Esophagus squamous epithelium (tissue), 5 donors: ENCODE results near the gene OBSCN. TPM values are rescaled to one million over a fixed set of nuclear protein-coding genes. Genes with fewer than 3 reads are reported as not detected.

Experiments
- DNase-seq: peaks from one replicate; lab custom pipeline; 2025; lab: John Stamatoyannopoulos, UW
- H3K27ac ChIP-seq, 4 donors: fragments of 200-600 bp; sonication (generic); one replicate each; pipeline ENCODE4 v1.5.1; 2016 to 2019; ENCODE audit warnings: mild to moderate bottlenecking in 1 of 4
- H3K27me3 ChIP-seq, 4 donors: fragments of 200-600 bp; sonication (generic); 1 replicate in 3 of 4; 2 replicates in 1 of 4; pipeline versions ENCODE4 v1.5.1 to v1.6.0; 2017 to 2021; ENCODE audit warnings: antibody characterized with exemption in 1 of 4
- H3K36me3 ChIP-seq, 3 donors: fragments of 200-600 bp; sonication (generic); one replicate each; pipeline ENCODE4 v1.5.1; 2016 to 2019
- H3K4me1 ChIP-seq, 3 donors: fragments of 200-600 bp; sonication (generic); one replicate each; pipeline ENCODE4 v1.5.1; 2017 to 2019
- H3K4me3 ChIP-seq, 4 donors: fragments of 200-600 bp; sonication (generic); 1 replicate in 3 of 4; 2 replicates in 1 of 4; pipeline ENCODE4 v1.5.1; 2016 to 2019; ENCODE audit warnings: mild to moderate bottlenecking in 2 of 4, moderate library complexity in 1 of 4
- H3K9me3 ChIP-seq, 3 donors: fragments of 200-600 bp; sonication (generic); one replicate each; pipeline ENCODE4 v1.5.1; 2016 to 2019
- POLR2A ChIP-seq, 4 donors: fragments of 450-650 bp; IDR thresholded peaks; one replicate each; pipeline ENCODE4 v1.6.1; 2017; ENCODE audit warnings: antibody characterized with exemption in 4 of 4, mild to moderate bottlenecking in 4 of 4, moderate library complexity in 3 of 4
- WGBS, 2 donors: methylation state at CpG; one replicate each; pipeline ENCODE4 v1.1.5; 2018; 5-methylcytosine and 5-hydroxymethylcytosine counted together
- intact Hi-C: fragments of 100-400 bp; cut with DNase I; formaldehyde crosslinking; loops from one replicate; pipeline ENCODE4 v1.15.0; 2022
- total RNA-seq, 4 donors: library from RNA; depleted of rRNA; stranded (reverse); fragments of >200 nt; gene quantifications; one replicate each; pipeline ENCODE4 v1.1.0, GENCODE V29; 2016
- TF ChIP-seq, protein P1 (sequence below), 6 experiments: fragments of 450-650 bp in 4 of 6; fragments of 200-600 bp in 2 of 6; sonication (generic) in 2 of 6; IDR thresholded peaks; one replicate each; pipeline ENCODE4 v1.5.1; 2016 to 2019; ENCODE audit warnings: antibody characterized with exemption in 6 of 6, mild to moderate bottlenecking in 4 of 6, moderate library complexity in 4 of 6
- donor health status: DM: yes; HTN: yes; CAD: no.

The OBSCN gene
- total RNA-seq, 4 donors from 2014 or later: 4.0 to 53.2 (median 13.8) TPM

DNA sequence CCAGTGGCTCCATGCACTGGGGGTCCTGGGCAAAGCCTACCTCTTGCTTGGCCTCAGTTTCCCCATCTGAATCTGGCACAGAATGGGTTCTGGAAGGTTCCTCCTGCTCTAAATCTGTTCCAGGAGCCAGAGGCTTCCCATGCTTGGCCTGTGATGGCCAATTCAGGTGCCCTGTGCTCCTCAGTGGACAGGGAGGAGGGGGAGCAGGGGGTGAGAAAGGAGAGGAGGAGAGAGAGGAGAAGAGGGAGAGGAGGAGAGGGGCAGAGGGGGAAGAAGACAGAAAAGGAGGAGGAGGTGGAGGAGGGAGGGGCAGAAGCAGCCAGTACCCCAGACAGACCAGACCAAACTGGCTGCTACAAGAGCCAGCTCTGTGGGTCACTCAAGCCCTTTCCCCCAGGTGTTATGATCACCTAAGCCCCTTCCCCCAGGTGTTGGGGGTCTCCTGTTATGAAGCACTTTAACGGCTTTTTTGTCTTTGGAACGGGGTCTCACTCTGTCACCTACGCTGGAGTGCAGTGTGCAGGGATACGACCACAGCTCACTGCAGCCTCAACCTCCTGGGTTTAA, 155.1 kb downstream of the OBSCN start:
- Histone ChIP-seq H3K9me3 (no peaks in the 10 kb centered on the region), H3K36me3 (peaks cover 0 to 3% (median 0%) of the 10 kb centered on the region in 3 donors)
- no peak for DNase-seq

DNA sequence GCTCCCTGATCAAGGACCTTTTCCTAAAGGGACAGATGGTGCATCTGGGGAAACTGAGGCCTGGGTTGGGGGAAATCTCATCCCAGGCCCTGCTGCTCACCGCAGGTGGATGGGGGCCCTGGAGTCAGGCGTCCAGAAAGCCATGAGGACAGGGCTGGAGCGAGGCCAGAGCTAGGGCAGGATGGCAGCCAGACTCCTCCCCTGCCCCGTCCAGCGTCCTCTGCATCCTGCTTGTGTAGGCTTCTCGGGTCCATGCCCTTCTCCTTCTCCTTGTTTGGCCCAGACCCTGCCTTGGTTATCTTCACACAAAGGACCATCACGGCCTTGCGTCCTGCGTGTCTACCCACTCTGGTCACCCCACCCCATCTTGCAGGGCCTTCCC, 155.8 kb downstream of the OBSCN start:
- TF ChIP-seq, protein P1, sequence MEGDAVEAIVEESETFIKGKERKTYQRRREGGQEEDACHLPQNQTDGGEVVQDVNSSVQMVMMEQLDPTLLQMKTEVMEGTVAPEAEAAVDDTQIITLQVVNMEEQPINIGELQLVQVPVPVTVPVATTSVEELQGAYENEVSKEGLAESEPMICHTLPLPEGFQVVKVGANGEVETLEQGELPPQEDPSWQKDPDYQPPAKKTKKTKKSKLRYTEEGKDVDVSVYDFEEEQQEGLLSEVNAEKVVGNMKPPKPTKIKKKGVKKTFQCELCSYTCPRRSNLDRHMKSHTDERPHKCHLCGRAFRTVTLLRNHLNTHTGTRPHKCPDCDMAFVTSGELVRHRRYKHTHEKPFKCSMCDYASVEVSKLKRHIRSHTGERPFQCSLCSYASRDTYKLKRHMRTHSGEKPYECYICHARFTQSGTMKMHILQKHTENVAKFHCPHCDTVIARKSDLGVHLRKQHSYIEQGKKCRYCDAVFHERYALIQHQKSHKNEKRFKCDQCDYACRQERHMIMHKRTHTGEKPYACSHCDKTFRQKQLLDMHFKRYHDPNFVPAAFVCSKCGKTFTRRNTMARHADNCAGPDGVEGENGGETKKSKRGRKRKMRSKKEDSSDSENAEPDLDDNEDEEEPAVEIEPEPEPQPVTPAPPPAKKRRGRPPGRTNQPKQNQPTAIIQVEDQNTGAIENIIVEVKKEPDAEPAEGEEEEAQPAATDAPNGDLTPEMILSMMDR (IDR thresholded peaks at IDR 0.05): no peak
- TF ChIP-seq POLR2A (IDR thresholded peaks at IDR 0.05): no peak
- peaks cover 0 to 3% (median 0%) of the 10 kb centered on the region in 3 donors for H3K36me3 ChIP-seq
- peaks cover 0 to 11% (median 0%) of the 10 kb centered on the region in 4 donors for H3K27me3 ChIP-seq
- no peaks in the 10 kb centered on the region for H3K4me1 ChIP-seq
- H3K4me3 ChIP-seq: no peak overlapping the region
- intact Hi-C loops: no loop called here
- H3K9me3 ChIP-seq: no peaks in the 10 kb centered on the region
- no peak for DNase-seq
- 84 to 87% methylated on average over 6 to 7 of the region's 9 CpGs for WGBS, 2 donors
- no peak overlapping the region for H3K27ac ChIP-seq

More for the DNA sequence above, 155.1 kb downstream of the OBSCN start:
- Histone ChIP-seq H3K4me1 (no peaks in the 10 kb centered on the region), H3K27me3 (peaks cover 0 to 11% (median 0%) of the 10 kb centered on the region in 4 donors), H3K4me3 (no peak overlapping the region), H3K27ac (no peak overlapping the region)
- WGBS, 2 donors: 68 to 84% methylated on average over 4 of the region's 4 CpGs
- intact Hi-C loops: no loop called here
- TF ChIP-seq POLR2A (IDR thresholded peaks at IDR 0.05): no peak
- TF ChIP-seq, protein P1 (IDR thresholded peaks at IDR 0.05): no peak

DNA sequence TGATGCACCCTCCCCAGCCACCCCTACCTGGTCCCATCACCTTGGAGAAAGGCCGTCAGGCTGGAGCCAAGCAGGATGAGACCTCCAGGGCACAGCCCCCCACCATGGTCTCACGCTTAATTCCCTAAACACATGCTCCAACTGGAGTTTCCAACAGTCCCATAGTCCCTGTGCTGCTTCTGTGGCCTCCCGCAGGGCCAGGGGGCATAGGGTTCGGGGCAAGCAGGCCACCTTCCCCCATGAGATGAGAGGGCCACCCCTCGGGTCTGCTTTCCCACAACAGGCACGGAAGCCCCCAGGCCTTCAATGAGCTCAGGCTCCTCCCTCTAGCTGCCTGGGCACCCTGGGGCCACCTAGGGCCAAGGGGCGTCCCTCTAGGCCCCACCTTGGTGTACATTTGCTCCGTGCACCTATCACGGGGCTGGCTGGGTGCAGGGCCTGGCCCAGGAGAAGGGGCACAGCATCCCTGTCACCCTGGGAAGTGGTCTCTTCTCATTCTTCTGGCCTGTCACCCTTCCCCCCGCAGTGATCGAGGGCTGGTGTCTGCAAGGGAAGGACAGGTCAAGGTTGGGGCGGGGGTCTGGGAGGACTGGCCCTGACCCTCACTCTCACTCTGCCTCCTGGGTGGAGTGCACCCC, 156.3 kb downstream of the OBSCN start:
- H3K4me1 ChIP-seq: no peaks in the 10 kb centered on the region
- 89% methylated on average over 10 of the region's 12 CpGs; no CpG with 5 or more reads in 1 of the 2 donors for WGBS, 2 donors
- TF ChIP-seq, protein P1 (IDR thresholded peaks at IDR 0.05): no peak
- TF ChIP-seq POLR2A (IDR thresholded peaks at IDR 0.05): no peak

DNA sequence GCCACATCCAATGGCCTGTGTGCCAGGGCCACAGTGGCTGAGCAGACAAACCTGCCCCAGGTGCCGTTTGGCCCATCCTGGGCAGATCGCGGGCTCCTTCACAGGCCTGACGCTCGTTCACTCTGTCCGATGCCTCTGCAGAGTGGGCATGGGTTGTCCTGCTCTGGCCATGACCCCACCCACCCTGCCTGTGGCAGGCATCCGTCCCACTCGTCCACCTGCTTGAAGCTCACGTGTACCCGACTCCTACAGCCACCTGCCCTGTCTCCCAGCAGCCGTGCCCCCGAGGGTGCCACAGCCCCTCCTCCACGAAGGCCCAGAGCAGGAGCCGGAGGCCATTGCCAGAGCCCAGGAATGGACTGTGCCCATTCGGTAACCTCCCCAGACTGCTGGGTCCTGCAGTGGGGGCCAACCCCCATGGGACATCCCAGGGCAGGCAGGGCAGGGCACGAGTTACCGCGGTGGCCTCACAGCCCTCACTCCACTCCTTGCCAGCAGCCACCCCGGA, 156.9 kb downstream of the OBSCN start:
- intact Hi-C loops: no loop called here
- 80 to 89% methylated on average over 4 to 9 of the region's 19 CpGs for WGBS, 2 donors
- no peaks in the 10 kb centered on the region for H3K4me1 ChIP-seq
- H3K4me3 ChIP-seq: no peak overlapping the region
- peaks cover 0 to 11% (median 0%) of the 10 kb centered on the region in 4 donors for H3K27me3 ChIP-seq
- no peak overlapping the region for H3K27ac ChIP-seq
- TF ChIP-seq, protein P1 (IDR thresholded peaks at IDR 0.05): no peak
- TF ChIP-seq POLR2A (IDR thresholded peaks at IDR 0.05): no peak
- no peaks in the 10 kb centered on the region for H3K9me3 ChIP-seq
- no peak for DNase-seq
- peaks cover 0 to 3% (median 0%) of the 10 kb centered on the region in 3 donors for H3K36me3 ChIP-seq

More for the DNA sequence above, 156.3 kb downstream of the OBSCN start:
- no peak for DNase-seq
- H3K27ac ChIP-seq: no peak overlapping the region
- no peaks in the 10 kb centered on the region for H3K9me3 ChIP-seq
- intact Hi-C loops: no loop called here
- H3K36me3 ChIP-seq: peaks cover 0 to 3% (median 0%) of the 10 kb centered on the region in 3 donors
- peaks cover 0 to 11% (median 0%) of the 10 kb centered on the region in 4 donors for H3K27me3 ChIP-seq
- no peak overlapping the region for H3K4me3 ChIP-seq
